Naive thymus-derived CD4-positive, alpha-beta T cell (primary cell): Measurements from ENCODE around the gene PNP. TPM values are rescaled to one million over a fixed set of nuclear protein-coding genes. Genes with fewer than 3 reads are reported as not detected.
"Not testable (repeated sequence)": the region's sequence is repeated elsewhere in the genome, so short reads cannot be mapped to it uniquely, and the experiment has no call there.

Experiments used
- ATAC-seq: fragments of 150-1000 bp; cut with Tn5 transposase; 2 replicates; pipeline ENCODE4 v1.10.0; 2021; ENCODE audit warnings: mild to moderate bottlenecking, moderate library complexity
- CTCF ChIA-PET: fragments of 350-600 bp; sonication (Branson Sonifier 250); formaldehyde crosslinking; loops from one replicate; lab custom pipeline; 2021; ENCODE audit warnings: antibody characterized with exemption; lab: Charles Lee
- POLR2A ChIA-PET: fragments of 350-600 bp; sonication (Branson Sonifier 250); formaldehyde crosslinking; loops from one replicate; lab custom pipeline; 2021; ENCODE audit warnings: antibody characterized with exemption, inconsistent platforms; lab: Charles Lee
- DNase-seq, 9 donors: peaks; one replicate each; pipeline versions ENCODE4 v3.0.0 to v3.0.0-alpha.2; 2020 to 2022; ENCODE audit warnings: mixed read lengths in 1 of 9
- H3K27ac ChIP-seq: one replicate; pipeline ENCODE4 v1.7.0; 2013; ENCODE audit warnings: mild to moderate bottlenecking, low read depth, low read length, moderate library complexity
- H3K27me3 ChIP-seq, 2 donors: one replicate each; pipeline ENCODE4 v1.7.0; 2013; ENCODE audit warnings: low read length in 2 of 2, mild to moderate bottlenecking in 2 of 2, moderate library complexity in 2 of 2; ENCODE audit not compliant: control insufficient read depth in 2 of 2, insufficient read depth in 2 of 2
- H3K36me3 ChIP-seq, 3 experiments: 1 replicate in 2 of 3; 2 replicates in 1 of 3; pipeline ENCODE4 v1.7.0; 2013; ENCODE audit warnings: low read length in 3 of 3, mild to moderate bottlenecking in 3 of 3, moderate library complexity in 1 of 3; ENCODE audit not compliant: insufficient read depth in 3 of 3, control insufficient read depth in 2 of 3
- H3K4me1 ChIP-seq, 2 donors: one replicate each; pipeline ENCODE4 v1.7.0; 2013; ENCODE audit warnings: low read length in 2 of 2, mild to moderate bottlenecking in 2 of 2, moderate library complexity in 1 of 2; ENCODE audit not compliant: control insufficient read depth in 2 of 2, insufficient read depth in 2 of 2
- H3K4me3 ChIP-seq: 2 replicates; pipeline ENCODE4 v1.7.0; 2013; ENCODE audit warnings: mild to moderate bottlenecking, low read length
- H3K9me3 ChIP-seq, 3 experiments: 1 replicate in 2 of 3; 2 replicates in 1 of 3; pipeline ENCODE4 v1.7.0; 2013; ENCODE audit warnings: low read length in 3 of 3; ENCODE audit not compliant: control insufficient read depth in 2 of 3
- H3K27ac Mint-ChIP-seq, 9 donors: one replicate each; pipeline ENCODE4 v1.8.0; 2020 to 2022; ENCODE audit warnings: mixed read lengths in 9 of 9, mild to moderate bottlenecking in 8 of 9, moderate library complexity in 5 of 9, inconsistent platforms in 2 of 9
- H3K27me3 Mint-ChIP-seq, 5 donors: one replicate each; pipeline ENCODE4 v1.8.0; 2021 to 2022; ENCODE audit warnings: mixed read lengths in 5 of 5, mild to moderate bottlenecking in 1 of 5
- H3K36me3 Mint-ChIP-seq, 5 donors: one replicate each; pipeline ENCODE4 v1.8.0; 2020 to 2022; ENCODE audit warnings: mixed read lengths in 5 of 5, mild to moderate bottlenecking in 3 of 5, inconsistent platforms in 1 of 5
- H3K4me1 Mint-ChIP-seq, 7 donors: one replicate each; pipeline ENCODE4 v1.8.0; 2020 to 2022; ENCODE audit warnings: mixed read lengths in 7 of 7, mild to moderate bottlenecking in 3 of 7, inconsistent platforms in 1 of 7
- H3K4me3 Mint-ChIP-seq, 10 donors: one replicate each; pipeline ENCODE4 v1.8.0; 2020 to 2022; ENCODE audit warnings: mild to moderate bottlenecking in 10 of 10, mixed read lengths in 10 of 10, moderate library complexity in 6 of 10, inconsistent platforms in 2 of 10
- H3K9me3 Mint-ChIP-seq, 11 donors: one replicate each; pipeline ENCODE4 v1.8.0; 2020 to 2022; ENCODE audit warnings: mixed read lengths in 11 of 11, mild to moderate bottlenecking in 4 of 11, inconsistent platforms in 1 of 11, moderate library complexity in 1 of 11
- intact Hi-C, 2 donors: fragments of 100-400 bp; cut with micrococcal nuclease; formaldehyde crosslinking; loops; one replicate each; pipeline ENCODE4 v1.15.1; 2023
- polyA plus RNA-seq, 2 donors: library from polyadenylated mRNA; unstranded; fragments of 300-500 nt; fragmentation: Illumina TruSeq; gene quantifications; one replicate each; pipeline ENCODE4 v1.2.3, GENCODE V29; 2021
- total RNA-seq, 6 experiments: library from RNA in 5 of 6; stranded (reverse) in 5 of 6; gene quantifications; 1 replicate in 5 of 6; 2 replicates in 1 of 6; pipeline ENCODE4 v1.2.3 and lab custom pipeline; 2021 to 2026

The PNP gene
- total and polyA plus RNA-seq, 7 experiments from 2014 or later, result 35.6 to 179 (median 82.1) TPM

- H3K4me3 ChIP-seq, H3K4me3 Mint-ChIP-seq, intact Hi-C loops, H3K27me3 ChIP-seq, H3K9me3 Mint-ChIP-seq, DNase-seq, H3K27ac ChIP-seq, ATAC-seq, H3K36me3 Mint-ChIP-seq, H3K36me3 ChIP-seq, POLR2A ChIA-PET, CTCF ChIA-PET, H3K4me1 ChIP-seq, H3K9me3 ChIP-seq: not testable (repeated sequence)
- Mint-ChIP-seq H3K27me3 (peaks cover 0 to 13% (median 0%) of the 10 kb centered on the region in 5 donors), H3K27ac (peak overlapping the region in 1 of 9 donors; percentile 14), H3K4me1 (peaks cover 0 to 11% (median 8%) of the 10 kb centered on the region in 7 donors)
Measured at GRCh38 chr14:20507537-20507936, 38.3 kb downstream of the PNP start.

- no peaks in the 10 kb centered on the region for H3K27me3 ChIP-seq
- CTCF ChIA-PET, result no interaction called here
- Mint-ChIP-seq H3K4me3 (no peak overlapping the region), H3K27me3 (peaks cover 0 to 13% (median 0%) of the 10 kb centered on the region in 5 donors), H3K27ac (peak overlapping the region in 1 of 9 donors; percentile 14), H3K4me1 (peaks cover 0 to 12% (median 7%) of the 10 kb centered on the region in 7 donors), H3K9me3 (peaks cover 0 to 3% (median 0%) of the 10 kb centered on the region in 11 donors), H3K36me3 (no peaks in the 10 kb centered on the region)
- ATAC-seq (no peak), DNase-seq (no peak)
- POLR2A ChIA-PET, result no interaction called here
- H3K27ac ChIP-seq, result no peak overlapping the region
- no peak overlapping the region for H3K4me3 ChIP-seq
- H3K9me3 ChIP-seq, result no peaks in the 10 kb centered on the region
- intact Hi-C loops, result no loop called here
- no peaks in the 10 kb centered on the region for H3K36me3 ChIP-seq
- no peaks in the 10 kb centered on the region for H3K4me1 ChIP-seq
Measured at GRCh38 chr14:20508367-20508766, 39.2 kb downstream of the PNP start.

GRCh38 chr14:20512177-20512905 lies 43.1 kb downstream of the PNP start:
- Mint-ChIP-seq H3K4me3 (no peak overlapping the region), H3K36me3 (no peaks in the 10 kb centered on the region), H3K9me3 (peaks cover 0 to 3% (median 0%) of the 10 kb centered on the region in 11 donors), H3K27ac (no peak overlapping the region), H3K4me1 (peaks cover 0 to 6% (median 0%) of the 10 kb centered on the region in 7 donors), H3K27me3 (peaks cover 0 to 18% (median 0%) of the 10 kb centered on the region in 5 donors)
- Histone ChIP-seq H3K27ac (no peak overlapping the region), H3K9me3 (no peaks in the 10 kb centered on the region), H3K4me1 (no peaks in the 10 kb centered on the region), H3K36me3 (no peaks in the 10 kb centered on the region), H3K27me3 (no peaks in the 10 kb centered on the region), H3K4me3 (no peak overlapping the region)
- intact Hi-C loops, result no loop called here
- ATAC-seq, result no peak
- ChIA-PET POLR2A (interaction anchor here (1.0 kb wide), 1 partner anchor 33 kb away, joined by 3 read pairs; no protein-coding TSS in a partner anchor), CTCF (interaction anchor here (0.6 to 1.3 kb wide), 2 partner anchors 13 to 115 kb away, joined by 3 read pairs; no protein-coding TSS in a partner anchor)
- no peak for DNase-seq

GRCh38 chr14:20515846-20516245 lies 46.6 kb downstream of the PNP start:
- Mint-ChIP-seq H3K4me3 (no peak overlapping the region), H3K36me3 (no peaks in the 10 kb centered on the region), H3K27ac (peak overlapping the region in 1 of 9 donors; percentile 15), H3K27me3 (peaks cover 0 to 18% (median 0%) of the 10 kb centered on the region in 5 donors), H3K9me3 (peaks cover 0 to 4% (median 0%) of the 10 kb centered on the region in 11 donors), H3K4me1 (peaks cover 0 to 6% (median 0%) of the 10 kb centered on the region in 7 donors)
- Histone ChIP-seq H3K4me1 (no peaks in the 10 kb centered on the region), H3K9me3 (no peaks in the 10 kb centered on the region), H3K36me3 (no peaks in the 10 kb centered on the region), H3K27me3 (no peaks in the 10 kb centered on the region), H3K27ac (no peak overlapping the region), H3K4me3 (no peak overlapping the region)
- POLR2A ChIA-PET, result no interaction called here
- CTCF ChIA-PET, result interaction anchor here (1.1 kb wide), 1 partner anchor 16 kb away, joined by 3 read pairs; no protein-coding TSS in a partner anchor
- ATAC-seq (no peak), DNase-seq (no peak)
- intact Hi-C loops, result no loop called here

GRCh38 chr14:20516921-20517320 lies 47.7 kb downstream of the PNP start:
- H3K4me1 Mint-ChIP-seq, result peaks cover 0 to 6% (median 2%) of the 10 kb centered on the region in 7 donors
- intact Hi-C loops, result no loop called here
- ATAC-seq, result no peak

GRCh38 chr14:20522332-20522731 lies 53.1 kb downstream of the PNP start:
- CTCF ChIA-PET, result no interaction called here
- Mint-ChIP-seq H3K27ac (no peak overlapping the region), H3K36me3 (no peaks in the 10 kb centered on the region)

More at GRCh38 chr14:20516921-20517320, 47.7 kb downstream of the PNP start:
- H3K36me3 Mint-ChIP-seq, result no peaks in the 10 kb centered on the region
- Histone ChIP-seq H3K9me3 (no peaks in the 10 kb centered on the region), H3K36me3 (no peaks in the 10 kb centered on the region), H3K4me1 (no peaks in the 10 kb centered on the region), H3K27me3 (no peaks in the 10 kb centered on the region), H3K27ac (no peak overlapping the region), H3K4me3 (no peak overlapping the region)
- ChIA-PET CTCF (interaction anchor here (0.6 to 1.1 kb wide), 2 partner anchors 15 to 137 kb away, joined by 3 to 4 read pairs; no protein-coding TSS in a partner anchor), POLR2A (no interaction called here)
- H3K9me3 Mint-ChIP-seq, result peaks cover 0 to 4% (median 0%) of the 10 kb centered on the region in 11 donors
- no peak overlapping the region for H3K27ac Mint-ChIP-seq
- DNase-seq, result no peak
- H3K4me3 Mint-ChIP-seq, result no peak overlapping the region
- H3K27me3 Mint-ChIP-seq, result peaks cover 0 to 15% (median 0%) of the 10 kb centered on the region in 5 donors

More at GRCh38 chr14:20522332-20522731, 53.1 kb downstream of the PNP start:
- H3K4me3 Mint-ChIP-seq, result no peak overlapping the region
- POLR2A ChIA-PET, result no interaction called here
- Histone ChIP-seq H3K27ac (no peak overlapping the region), H3K27me3 (no peaks in the 10 kb centered on the region), H3K9me3 (no peaks in the 10 kb centered on the region), H3K36me3 (no peaks in the 10 kb centered on the region), H3K4me1 (no peaks in the 10 kb centered on the region), H3K4me3 (no peak overlapping the region)
- no peak for DNase-seq
- intact Hi-C loops, result no loop called here
- peaks cover 0 to 16% (median 0%) of the 10 kb centered on the region in 7 donors for H3K4me1 Mint-ChIP-seq
- H3K9me3 Mint-ChIP-seq, result peaks cover 0 to 4% (median 0%) of the 10 kb centered on the region in 11 donors
- no peak for ATAC-seq
- H3K27me3 Mint-ChIP-seq, result peaks cover 0 to 20% (median 0%) of the 10 kb centered on the region in 5 donors
